ENCODE measurements around the gene FAM193B.

Gene FAM193B

DNA sequence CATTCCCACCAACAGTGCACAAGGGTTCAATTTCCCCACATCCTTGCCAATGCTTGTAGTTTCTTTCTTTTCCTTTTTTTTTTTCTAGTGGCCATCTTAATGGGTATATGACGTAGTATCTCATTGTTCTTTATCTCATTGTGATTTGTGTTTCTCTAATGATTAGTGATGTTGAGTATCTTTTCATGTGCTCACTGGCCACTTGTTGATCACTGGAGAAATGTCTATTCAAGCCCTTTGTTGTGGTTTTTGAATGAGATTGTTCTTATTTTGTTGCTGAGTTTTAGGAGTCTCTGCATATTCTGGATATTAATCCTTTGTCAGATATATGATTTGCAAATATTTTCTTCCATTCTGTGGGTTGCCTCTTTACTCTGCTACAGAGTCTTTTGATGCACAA lies 36.0 kb upstream of the FAM193B start:
- H3K4me3 ChIP-seq (ENCODE audit: low read depth, low read length), result no peak overlapping the region
- no peaks in the 10 kb centered on the region for H3K4me1 ChIP-seq
- TF ChIP-seq, protein P1, sequence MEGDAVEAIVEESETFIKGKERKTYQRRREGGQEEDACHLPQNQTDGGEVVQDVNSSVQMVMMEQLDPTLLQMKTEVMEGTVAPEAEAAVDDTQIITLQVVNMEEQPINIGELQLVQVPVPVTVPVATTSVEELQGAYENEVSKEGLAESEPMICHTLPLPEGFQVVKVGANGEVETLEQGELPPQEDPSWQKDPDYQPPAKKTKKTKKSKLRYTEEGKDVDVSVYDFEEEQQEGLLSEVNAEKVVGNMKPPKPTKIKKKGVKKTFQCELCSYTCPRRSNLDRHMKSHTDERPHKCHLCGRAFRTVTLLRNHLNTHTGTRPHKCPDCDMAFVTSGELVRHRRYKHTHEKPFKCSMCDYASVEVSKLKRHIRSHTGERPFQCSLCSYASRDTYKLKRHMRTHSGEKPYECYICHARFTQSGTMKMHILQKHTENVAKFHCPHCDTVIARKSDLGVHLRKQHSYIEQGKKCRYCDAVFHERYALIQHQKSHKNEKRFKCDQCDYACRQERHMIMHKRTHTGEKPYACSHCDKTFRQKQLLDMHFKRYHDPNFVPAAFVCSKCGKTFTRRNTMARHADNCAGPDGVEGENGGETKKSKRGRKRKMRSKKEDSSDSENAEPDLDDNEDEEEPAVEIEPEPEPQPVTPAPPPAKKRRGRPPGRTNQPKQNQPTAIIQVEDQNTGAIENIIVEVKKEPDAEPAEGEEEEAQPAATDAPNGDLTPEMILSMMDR (IDR thresholded peaks at IDR 0.05; ENCODE audit: low read depth, low read length), result no peak
- peaks cover 14% of the 10 kb centered on the region for H3K27me3 ChIP-seq
- DNase-seq, result no peak
- H3K36me3 ChIP-seq, result peaks cover 21% of the 10 kb centered on the region
- no peaks in the 10 kb centered on the region for H3K9me3 ChIP-seq

DNA sequence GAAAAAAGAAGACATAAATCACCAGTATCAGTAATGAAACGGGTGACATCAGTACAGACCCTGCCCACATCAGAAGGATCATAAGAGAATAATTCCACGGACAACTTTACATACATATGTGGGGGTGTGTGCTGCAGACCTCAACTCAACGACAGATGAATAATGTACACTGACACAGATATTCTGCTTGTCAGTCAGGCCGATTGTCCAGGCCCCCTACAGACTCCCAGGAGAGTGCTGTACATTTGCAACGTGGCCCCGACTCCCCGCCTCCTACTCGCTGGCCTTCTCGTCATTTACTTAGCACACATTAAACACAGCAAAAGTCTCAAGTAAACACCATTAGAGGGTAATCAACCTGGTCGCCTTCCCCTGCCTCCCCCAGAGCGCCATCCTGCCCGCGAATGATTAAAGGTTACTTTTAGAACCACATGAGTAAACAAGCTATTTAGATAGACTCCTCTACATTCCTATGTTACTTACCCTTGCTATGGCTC lies 34.1 kb upstream of the FAM193B start:
- Histone ChIP-seq H3K4me3 (ENCODE audit: low read depth, low read length) (no peak overlapping the region), H3K4me1 (no peaks in the 10 kb centered on the region), H3K27me3 (peaks cover 32% of the 10 kb centered on the region), H3K36me3 (peaks cover 3% of the 10 kb centered on the region), H3K9me3 (no peaks in the 10 kb centered on the region)
- TF ChIP-seq, protein P1 (IDR thresholded peaks at IDR 0.05; ENCODE audit: low read depth, low read length), result no peak
- no peak for DNase-seq

DNA sequence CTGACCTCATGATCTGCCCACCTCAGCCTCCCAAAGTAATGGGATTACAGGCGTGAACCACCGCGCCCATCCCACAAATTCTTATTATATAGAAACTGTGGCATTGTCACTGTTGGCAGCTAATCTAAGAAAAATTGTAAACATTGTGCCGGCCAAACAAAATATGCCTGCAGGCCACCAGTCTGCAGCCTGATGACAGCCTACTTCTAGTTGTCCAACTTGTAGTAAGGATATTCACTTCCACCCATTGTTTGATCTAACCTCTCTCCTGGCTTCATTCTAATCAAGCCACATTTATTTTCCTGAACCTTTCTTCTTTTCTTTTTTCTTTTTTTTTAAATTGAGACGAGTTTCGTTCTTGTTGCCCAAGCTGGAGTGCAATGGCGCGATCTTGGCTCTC lies 24.0 kb upstream of the FAM193B start:
- Histone ChIP-seq H3K9me3 (no peaks in the 10 kb centered on the region), H3K27me3 (peaks cover 23% of the 10 kb centered on the region), H3K4me3 (ENCODE audit: low read depth, low read length) (no peak overlapping the region), H3K4me1 (no peaks in the 10 kb centered on the region), H3K36me3 (no peaks in the 10 kb centered on the region)
- no peak for DNase-seq
- TF ChIP-seq, protein P1 (IDR thresholded peaks at IDR 0.05; ENCODE audit: low read depth, low read length), result no peak

DNA sequence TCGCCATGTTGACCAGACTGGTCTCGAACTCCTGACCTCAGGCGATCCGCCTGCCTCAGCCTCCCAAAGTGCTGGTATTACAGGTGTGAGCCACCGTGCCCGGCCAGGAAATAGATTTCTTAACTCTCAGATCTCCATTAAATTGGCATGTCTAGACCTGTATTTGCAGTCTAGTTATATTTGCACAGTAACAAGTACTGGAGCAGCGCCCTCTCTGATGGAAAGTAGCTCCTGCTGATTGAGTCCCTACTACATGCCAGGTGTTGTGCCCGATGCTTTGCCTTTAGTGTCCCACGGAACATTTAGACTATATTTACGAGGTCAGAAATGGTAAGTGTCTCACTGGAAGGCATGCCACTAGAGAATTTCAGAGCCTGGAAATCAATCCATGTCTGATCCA lies 21.8 kb upstream of the FAM193B start:
- DNase-seq, result no peak

DNA sequence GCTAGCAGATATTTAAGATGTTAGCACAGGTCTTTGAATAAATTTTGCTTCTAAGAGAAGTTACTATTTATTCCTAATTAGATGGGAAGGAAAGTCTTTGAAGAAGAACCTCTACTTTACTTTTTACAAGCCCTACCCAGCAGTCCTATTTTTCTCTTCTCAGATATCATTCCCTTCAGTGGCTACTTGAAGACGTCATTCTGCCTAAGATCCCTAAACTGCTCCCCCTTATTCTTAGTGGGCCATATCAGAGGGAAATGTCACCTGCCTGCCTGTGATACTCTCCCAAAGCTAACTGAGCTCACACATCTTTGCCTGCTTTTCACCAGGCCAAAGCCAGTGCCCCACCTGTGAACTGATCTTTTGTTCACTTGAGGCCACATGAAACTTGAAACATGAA lies 21.1 kb upstream of the FAM193B start:
- Histone ChIP-seq H3K4me1 (no peaks in the 10 kb centered on the region), H3K36me3 (no peaks in the 10 kb centered on the region), H3K27me3 (peaks cover 26% of the 10 kb centered on the region), H3K9me3 (no peaks in the 10 kb centered on the region), H3K4me3 (ENCODE audit: low read depth, low read length) (no peak overlapping the region)
- no peak for DNase-seq
- TF ChIP-seq, protein P1 (IDR thresholded peaks at IDR 0.05; ENCODE audit: low read depth, low read length), result no peak

More for the DNA sequence above, 21.8 kb upstream of the FAM193B start:
- Histone ChIP-seq H3K4me1 (no peaks in the 10 kb centered on the region), H3K4me3 (ENCODE audit: low read depth, low read length) (no peak overlapping the region), H3K27me3 (peaks cover 26% of the 10 kb centered on the region), H3K9me3 (no peaks in the 10 kb centered on the region), H3K36me3 (no peaks in the 10 kb centered on the region)
- TF ChIP-seq, protein P1 (IDR thresholded peaks at IDR 0.05; ENCODE audit: low read depth, low read length), result no peak

DNA sequence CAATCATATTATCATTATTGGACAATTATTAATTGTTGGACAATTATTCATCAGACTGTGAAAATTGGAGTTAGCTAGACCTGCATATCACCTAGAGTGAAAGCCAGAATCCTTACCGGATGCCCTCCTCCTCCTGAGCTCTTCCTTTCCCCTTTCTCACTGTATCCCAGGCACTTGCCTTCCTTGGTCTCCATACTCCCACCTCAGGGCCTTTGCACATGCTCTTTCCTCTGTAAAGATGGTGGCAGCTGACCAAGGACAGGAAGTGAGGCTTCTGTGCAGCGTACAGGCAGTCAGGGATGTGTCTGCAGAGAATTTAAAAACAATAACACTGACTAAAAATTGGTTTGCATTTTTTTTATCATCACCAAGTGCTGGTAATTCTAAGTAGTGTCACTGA lies 15.5 kb upstream of the FAM193B start:
- H3K9me3 ChIP-seq, result no peaks in the 10 kb centered on the region
- H3K27me3 ChIP-seq, result peaks cover 11% of the 10 kb centered on the region
- no peak overlapping the region for H3K4me3 ChIP-seq (ENCODE audit: low read depth, low read length)
- TF ChIP-seq, protein P1 (IDR thresholded peaks at IDR 0.05; ENCODE audit: low read depth, low read length), result no peak
- H3K4me1 ChIP-seq, result no peaks in the 10 kb centered on the region
- H3K36me3 ChIP-seq, result no peaks in the 10 kb centered on the region
- no peak for DNase-seq

Data from BE2C (cell line).